ENCODE data around the gene MAPK8. TPM values are rescaled to one million over a fixed set of nuclear protein-coding genes. Genes with fewer than 3 reads are reported as not detected.

MAPK8 gene
- total and polyA plus RNA-seq, 4 donors: 75.8 to 107 (median 88.7) TPM

DNA sequence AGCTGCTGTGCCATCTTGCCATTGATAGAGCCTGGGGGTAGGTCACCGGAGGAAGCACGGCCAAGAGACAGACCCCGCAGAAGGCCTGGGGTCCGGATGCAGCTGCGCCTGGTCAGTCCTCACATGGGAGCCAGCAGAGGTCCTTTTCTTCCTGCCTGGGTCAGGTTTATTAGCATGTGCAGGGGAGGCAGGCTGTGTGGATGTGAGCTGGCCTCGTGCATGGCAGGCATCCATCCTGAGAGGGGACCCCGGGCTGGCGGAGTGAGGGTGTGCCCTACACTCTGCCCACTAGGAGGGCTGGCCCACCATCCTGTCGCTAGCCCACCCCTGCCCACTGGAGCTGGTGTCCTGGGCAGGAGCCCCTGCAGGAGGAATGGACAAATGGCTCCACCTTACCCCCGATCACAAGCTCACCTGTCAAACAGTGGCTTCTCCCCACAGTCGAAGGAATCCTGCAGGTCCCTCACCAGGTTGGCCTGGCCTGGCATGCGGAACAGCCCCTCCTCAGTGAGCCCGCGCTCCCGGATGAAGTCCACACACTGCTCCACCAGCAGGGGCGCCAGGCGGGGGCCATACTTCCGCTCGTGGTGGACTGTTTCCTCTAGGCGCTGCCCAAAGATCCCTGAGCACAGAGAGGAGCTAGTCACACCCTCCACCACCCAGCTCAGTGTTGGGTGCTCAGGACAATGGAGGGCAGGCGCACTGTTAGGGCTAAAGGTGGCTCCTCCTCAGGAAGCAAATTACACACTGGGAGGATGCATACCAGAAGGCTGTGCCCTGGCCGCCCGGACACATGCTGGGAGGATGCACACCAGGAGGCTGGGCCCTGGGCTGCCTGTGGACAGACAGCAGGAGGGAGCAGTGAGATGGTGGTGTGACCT is 153.0 kb downstream of the MAPK8 start:
- H3K4me1 ChIP-seq (ENCODE audit: control insufficient read depth, insufficient read depth, low read length): peaks cover 42% of the 10 kb centered on the region
- H3K9me3 ChIP-seq (ENCODE audit: control insufficient read depth, insufficient read depth, low read length): no peaks in the 10 kb centered on the region
- peaks cover 14% of the 10 kb centered on the region for H3K36me3 ChIP-seq (ENCODE audit: control insufficient read depth, insufficient read depth, low read length)
- no peak for DNase-seq (ENCODE audit: low read depth in 4 of 6, low spot score in 6 of 6)
- H3K27me3 ChIP-seq (ENCODE audit: control insufficient read depth, insufficient read depth, low read length): no peaks in the 10 kb centered on the region
- H3K4me3 ChIP-seq (ENCODE audit: low read depth, low read length): no peak overlapping the region
- H3K27ac ChIP-seq (ENCODE audit: low read depth, low read length): no peak overlapping the region
- 88% methylated on average over 22 of the region's 23 CpGs for WGBS (ENCODE audit: insufficient coverage)

DNA sequence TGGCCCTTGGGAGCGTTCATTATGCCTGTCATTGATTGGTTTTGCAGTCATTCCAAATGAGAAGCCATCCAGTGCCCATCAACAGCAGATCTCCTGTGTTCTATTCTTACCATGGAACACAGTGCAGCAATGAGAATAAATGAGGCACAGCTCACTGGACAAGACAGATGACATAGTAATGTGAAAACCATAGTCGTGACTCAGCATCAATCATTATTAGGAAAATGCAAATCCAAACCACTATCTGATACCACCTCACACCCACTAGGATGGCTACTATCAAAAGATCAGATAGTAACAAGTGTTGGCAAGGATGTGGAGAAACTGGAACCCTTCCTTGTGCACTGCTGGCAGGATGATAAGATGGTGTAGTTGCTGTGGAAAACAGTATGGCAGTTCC is 153.7 kb downstream of the MAPK8 start:
- peaks cover 10% of the 10 kb centered on the region for H3K36me3 ChIP-seq (ENCODE audit: control insufficient read depth, insufficient read depth, low read length)
- H3K4me3 ChIP-seq (ENCODE audit: low read depth, low read length): no peak overlapping the region
- H3K4me1 ChIP-seq (ENCODE audit: control insufficient read depth, insufficient read depth, low read length): peaks cover 47% of the 10 kb centered on the region
- H3K27ac ChIP-seq (ENCODE audit: low read depth, low read length): no peak overlapping the region
- WGBS (ENCODE audit: insufficient coverage): 100% methylated on average over 1 of the region's 2 CpGs
- H3K27me3 ChIP-seq (ENCODE audit: control insufficient read depth, insufficient read depth, low read length): no peaks in the 10 kb centered on the region
- DNase-seq (ENCODE audit: low read depth in 4 of 6, low spot score in 6 of 6): no peak
- no peaks in the 10 kb centered on the region for H3K9me3 ChIP-seq (ENCODE audit: control insufficient read depth, insufficient read depth, low read length)

DNA sequence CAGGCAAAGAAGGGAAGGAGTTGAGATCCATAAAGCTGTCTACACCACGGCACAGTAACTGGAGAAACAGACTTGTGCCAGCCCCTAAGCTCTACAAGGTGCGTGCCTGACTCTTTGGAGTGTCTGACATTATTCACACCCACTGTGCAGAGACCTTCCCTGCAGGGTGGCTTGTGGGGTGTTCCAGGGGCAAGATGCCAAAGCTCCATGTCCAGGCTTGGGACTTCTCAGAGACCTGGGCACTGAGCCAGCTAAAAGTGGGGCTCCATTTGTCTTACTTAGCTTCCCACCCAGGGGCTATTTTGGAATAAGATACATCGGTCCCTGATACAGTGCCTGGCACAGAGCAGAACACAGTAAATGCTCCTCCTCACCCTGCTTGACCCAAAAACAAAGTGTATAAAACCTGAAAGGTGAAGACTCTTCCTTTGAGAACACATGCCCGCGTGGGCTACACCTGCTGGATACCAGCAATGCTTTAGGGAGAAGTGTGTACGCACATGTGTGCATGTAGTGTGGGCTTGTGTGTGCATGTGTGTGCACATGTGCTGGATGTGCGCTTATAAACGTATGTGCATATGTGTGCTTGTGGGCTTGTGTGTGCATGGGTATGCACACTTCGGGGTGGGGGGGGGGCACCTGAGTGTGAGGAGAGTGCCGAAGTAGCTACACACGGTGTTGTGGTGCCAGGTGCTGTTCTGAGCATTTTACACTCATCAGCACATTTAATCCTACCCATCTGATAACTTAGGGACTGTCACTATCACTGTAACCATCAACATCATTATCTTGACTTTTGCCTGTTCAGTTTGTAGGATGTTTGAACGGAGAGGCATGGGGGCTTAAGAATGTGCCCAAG is 155.4 kb downstream of the MAPK8 start:
- Histone ChIP-seq H3K4me3 (ENCODE audit: low read depth, low read length) (no peak overlapping the region), H3K27ac (ENCODE audit: low read depth, low read length) (no peak overlapping the region), H3K9me3 (ENCODE audit: control insufficient read depth, insufficient read depth, low read length) (no peaks in the 10 kb centered on the region), H3K36me3 (ENCODE audit: control insufficient read depth, insufficient read depth, low read length) (peaks cover 10% of the 10 kb centered on the region), H3K27me3 (ENCODE audit: control insufficient read depth, insufficient read depth, low read length) (peaks cover 5% of the 10 kb centered on the region), H3K4me1 (ENCODE audit: control insufficient read depth, insufficient read depth, low read length) (peaks cover 49% of the 10 kb centered on the region)
- DNase-seq (ENCODE audit: low read depth in 4 of 6, low spot score in 6 of 6): no peak
- 81% methylated on average over 9 of the region's 12 CpGs for WGBS (ENCODE audit: insufficient coverage)

DNA sequence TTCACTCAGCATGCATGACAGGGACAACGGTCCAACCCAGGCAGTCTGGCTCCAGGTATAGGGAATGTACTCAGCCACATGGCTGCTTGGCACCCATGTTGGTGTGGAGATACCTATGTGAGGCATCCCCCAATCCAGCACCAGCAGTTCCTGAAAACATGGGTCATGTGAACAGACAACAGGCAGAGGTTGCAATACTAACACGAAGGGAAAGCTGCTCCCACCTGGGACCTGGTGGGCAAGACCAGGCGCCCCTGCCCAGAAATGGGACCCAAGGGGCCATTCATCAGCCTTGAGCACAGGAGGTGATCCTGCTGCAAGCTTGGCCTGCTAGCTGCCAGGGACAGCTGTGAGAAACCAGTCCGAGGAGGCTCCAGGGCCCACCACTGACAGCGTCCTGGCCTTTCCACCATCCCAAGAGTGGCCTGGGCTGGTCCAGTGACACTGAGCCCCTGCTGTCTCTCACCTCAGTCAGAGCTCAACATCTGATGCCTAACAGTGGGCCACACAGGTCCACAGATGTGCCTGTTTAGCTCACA is 156.1 kb downstream of the MAPK8 start:
- no peak for DNase-seq (ENCODE audit: low read depth in 4 of 6, low spot score in 6 of 6)
- Histone ChIP-seq H3K36me3 (ENCODE audit: control insufficient read depth, insufficient read depth, low read length) (peaks cover 10% of the 10 kb centered on the region), H3K27ac (ENCODE audit: low read depth, low read length) (no peak overlapping the region), H3K4me1 (ENCODE audit: control insufficient read depth, insufficient read depth, low read length) (peaks cover 45% of the 10 kb centered on the region), H3K27me3 (ENCODE audit: control insufficient read depth, insufficient read depth, low read length) (peaks cover 8% of the 10 kb centered on the region), H3K4me3 (ENCODE audit: low read depth, low read length) (no peak overlapping the region), H3K9me3 (ENCODE audit: control insufficient read depth, insufficient read depth, low read length) (no peaks in the 10 kb centered on the region)
- 73% methylated on average over 5 of the region's 5 CpGs for WGBS (ENCODE audit: insufficient coverage)

DNA sequence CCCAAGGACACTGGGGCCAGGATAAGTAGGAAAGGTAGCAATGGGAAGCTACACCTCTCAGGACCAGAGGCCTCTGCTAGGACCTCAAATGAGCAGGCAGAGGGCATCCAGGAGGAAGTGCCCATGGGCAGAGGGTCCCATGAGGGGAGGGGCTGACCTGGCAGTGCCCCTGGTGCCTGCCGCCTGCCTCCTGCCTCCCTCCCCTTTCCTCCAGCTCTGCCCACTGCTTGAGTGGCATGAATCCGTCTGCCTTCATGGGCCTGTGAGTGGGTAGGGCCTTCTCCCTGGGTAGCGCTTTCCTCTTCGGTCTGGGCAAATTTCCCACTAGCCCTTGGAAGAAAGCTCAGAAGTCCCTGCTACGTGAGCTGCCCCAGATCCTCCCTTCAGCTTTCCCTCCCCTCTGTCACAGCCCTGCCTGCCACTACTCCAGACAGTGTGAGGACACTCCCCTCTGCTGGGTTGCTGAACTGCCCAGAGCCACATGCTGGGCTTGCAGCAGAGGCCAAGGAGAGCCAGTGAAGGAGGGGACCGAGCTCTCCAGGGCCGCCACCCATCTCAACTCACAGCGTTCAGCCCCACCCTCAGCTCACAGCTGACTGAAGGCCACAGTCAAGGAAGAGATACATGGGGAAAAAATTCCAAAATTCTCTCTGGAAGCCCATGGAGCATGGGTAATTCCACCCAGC is 157.0 kb downstream of the MAPK8 start:
- 35% methylated on average over 4 of the region's 8 CpGs for WGBS (ENCODE audit: insufficient coverage)
- Histone ChIP-seq H3K9me3 (ENCODE audit: control insufficient read depth, insufficient read depth, low read length) (no peaks in the 10 kb centered on the region), H3K27me3 (ENCODE audit: control insufficient read depth, insufficient read depth, low read length) (peaks cover 8% of the 10 kb centered on the region), H3K36me3 (ENCODE audit: control insufficient read depth, insufficient read depth, low read length) (peaks cover 10% of the 10 kb centered on the region), H3K27ac (ENCODE audit: low read depth, low read length) (no peak overlapping the region), H3K4me3 (ENCODE audit: low read depth, low read length) (no peak overlapping the region), H3K4me1 (ENCODE audit: control insufficient read depth, insufficient read depth, low read length) (peaks cover 45% of the 10 kb centered on the region)
- DNase-seq (ENCODE audit: low read depth in 4 of 6, low spot score in 6 of 6): peak in 3 of 6 donors; percentile 25 to 64 (median 57)

DNA sequence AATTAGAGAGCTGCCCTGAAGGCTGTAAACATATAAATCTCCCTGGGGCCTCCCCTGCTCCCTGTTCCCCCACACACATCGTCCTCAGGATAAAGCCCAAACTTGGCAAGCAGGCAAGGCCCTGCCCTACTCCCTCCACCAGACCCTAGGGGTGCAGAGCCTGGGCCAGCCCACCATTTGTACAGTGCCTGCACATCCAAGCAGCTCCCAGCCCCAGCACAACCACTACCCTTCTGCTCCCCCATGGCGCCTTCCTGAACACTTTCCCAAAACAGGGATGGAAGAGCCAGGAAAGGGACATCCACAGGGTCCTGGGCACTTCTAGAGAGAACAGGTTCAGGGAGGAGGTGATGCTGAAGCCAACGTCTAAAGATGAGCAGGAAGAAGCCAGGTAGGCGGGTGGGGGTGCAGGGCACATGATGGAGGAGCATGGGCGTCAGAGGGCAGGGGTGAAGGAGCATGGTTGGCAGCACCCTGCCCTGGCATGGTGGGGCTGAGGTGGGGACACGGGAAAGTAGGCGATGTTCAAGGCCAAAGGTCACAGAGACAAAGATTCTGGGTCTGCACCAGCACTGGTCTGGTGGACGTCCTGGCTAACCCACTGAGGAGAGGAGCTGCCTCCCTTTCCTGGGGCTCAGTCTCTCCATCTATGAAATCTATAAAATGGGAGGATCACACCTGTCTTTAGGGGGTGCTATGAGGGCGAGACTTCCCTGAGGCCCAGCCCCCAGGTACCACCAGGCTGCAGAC is 157.8 kb downstream of the MAPK8 start:
- no peak overlapping the region for H3K27ac ChIP-seq (ENCODE audit: low read depth, low read length)
- peaks cover 7% of the 10 kb centered on the region for H3K36me3 ChIP-seq (ENCODE audit: control insufficient read depth, insufficient read depth, low read length)
- 78% methylated on average over 7 of the region's 9 CpGs for WGBS (ENCODE audit: insufficient coverage)
- H3K9me3 ChIP-seq (ENCODE audit: control insufficient read depth, insufficient read depth, low read length): no peaks in the 10 kb centered on the region
- H3K27me3 ChIP-seq (ENCODE audit: control insufficient read depth, insufficient read depth, low read length): peaks cover 8% of the 10 kb centered on the region
- peaks cover 47% of the 10 kb centered on the region for H3K4me1 ChIP-seq (ENCODE audit: control insufficient read depth, insufficient read depth, low read length)
- no peak for DNase-seq (ENCODE audit: low read depth in 4 of 6, low spot score in 6 of 6)
- H3K4me3 ChIP-seq (ENCODE audit: low read depth, low read length): no peak overlapping the region

DNA sequence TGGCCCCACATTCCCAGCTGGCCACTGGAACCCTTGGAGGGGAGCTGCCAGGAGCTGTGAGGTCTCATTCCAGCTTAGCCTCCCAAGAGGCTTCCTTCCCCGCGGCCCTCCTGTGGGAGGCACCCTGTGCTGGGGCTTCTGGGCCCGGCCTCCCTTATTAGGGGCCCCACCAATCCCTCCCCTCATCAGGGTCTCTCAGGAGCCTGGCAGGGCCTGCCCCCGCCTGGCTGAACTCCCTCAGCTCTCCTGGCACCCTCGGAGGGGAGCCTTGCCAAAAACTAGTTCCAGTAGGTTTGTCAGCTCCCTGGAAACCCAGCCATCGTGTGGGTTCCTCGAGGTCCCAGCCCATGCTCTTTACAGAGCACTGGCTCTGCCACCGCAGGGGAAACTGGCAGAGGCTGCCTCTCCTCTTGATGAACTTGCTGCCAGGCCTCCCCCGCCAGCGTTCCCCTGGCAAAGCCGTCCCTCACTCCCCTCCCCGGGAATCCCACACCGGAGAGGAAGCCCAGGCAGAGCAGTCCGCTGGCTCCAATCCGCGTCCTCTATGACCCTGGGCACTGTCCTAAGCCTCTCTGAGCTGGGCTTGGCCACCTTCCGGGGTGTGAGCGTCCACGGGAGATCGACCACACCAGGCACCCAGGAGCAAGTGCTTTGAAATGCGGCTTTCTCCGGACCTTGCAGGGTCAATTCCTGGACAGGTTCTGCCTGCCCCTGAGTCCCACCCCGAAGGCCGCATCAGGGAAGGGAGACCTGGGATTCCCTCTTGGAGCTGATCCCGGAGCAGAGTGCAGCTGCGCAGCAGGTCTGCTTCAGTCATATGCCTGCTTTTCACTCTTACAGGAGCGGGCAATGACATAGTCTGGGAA is 158.6 kb downstream of the MAPK8 start:
- peaks cover 8% of the 10 kb centered on the region for H3K27me3 ChIP-seq (ENCODE audit: control insufficient read depth, insufficient read depth, low read length)
- DNase-seq (ENCODE audit: low read depth in 4 of 6, low spot score in 6 of 6): peak; percentile 46 to 93 (median 71)
- H3K36me3 ChIP-seq (ENCODE audit: control insufficient read depth, insufficient read depth, low read length): no peaks in the 10 kb centered on the region
- H3K9me3 ChIP-seq (ENCODE audit: control insufficient read depth, insufficient read depth, low read length): no peaks in the 10 kb centered on the region
- 34% methylated on average over 27 of the region's 27 CpGs for WGBS (ENCODE audit: insufficient coverage)
- H3K4me1 ChIP-seq (ENCODE audit: control insufficient read depth, insufficient read depth, low read length): peaks cover 54% of the 10 kb centered on the region
- no peak overlapping the region for H3K4me3 ChIP-seq (ENCODE audit: low read depth, low read length)
- H3K27ac ChIP-seq (ENCODE audit: low read depth, low read length): no peak overlapping the region

DNA sequence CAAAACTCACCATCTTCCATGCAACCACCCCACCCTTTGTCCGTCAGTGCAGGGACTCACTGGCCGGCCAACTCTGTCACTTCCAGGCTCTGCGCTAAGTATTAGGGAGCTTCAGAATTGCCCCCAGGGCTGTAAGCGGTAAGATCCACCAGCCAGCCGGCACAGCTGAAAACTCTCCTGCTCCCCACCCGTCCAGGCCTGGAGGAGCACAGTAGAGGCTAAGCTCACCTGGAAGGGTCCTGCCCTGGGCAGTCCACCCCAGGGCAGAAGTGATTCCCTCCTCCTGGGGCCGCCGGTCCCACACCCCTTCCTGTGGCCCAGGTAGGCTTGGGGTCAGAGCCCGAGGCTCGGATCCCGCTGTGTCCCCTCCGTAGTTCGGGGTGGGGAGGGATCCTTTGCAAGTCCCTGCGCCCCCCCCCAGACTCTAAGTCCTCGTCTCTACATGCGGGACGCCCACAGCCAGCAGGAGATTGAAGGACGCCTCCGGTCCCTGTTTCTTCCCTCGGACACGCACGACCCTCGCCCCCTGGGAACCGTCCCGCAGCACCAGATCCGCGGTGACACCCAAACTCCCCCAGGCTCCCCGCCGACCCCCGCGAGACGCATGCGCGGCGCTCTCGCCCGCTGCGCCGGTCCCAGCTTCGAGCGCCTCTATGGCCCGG is 159.5 kb downstream of the MAPK8 start:
- DNase-seq (ENCODE audit: low read depth in 4 of 6, low spot score in 6 of 6): peak in 2 of 6 donors; percentile 28 to 48
- Histone ChIP-seq H3K4me1 (ENCODE audit: control insufficient read depth, insufficient read depth, low read length) (peaks cover 60% of the 10 kb centered on the region), H3K27me3 (ENCODE audit: control insufficient read depth, insufficient read depth, low read length) (peaks cover 8% of the 10 kb centered on the region), H3K9me3 (ENCODE audit: control insufficient read depth, insufficient read depth, low read length) (no peaks in the 10 kb centered on the region), H3K27ac (ENCODE audit: low read depth, low read length) (no peak overlapping the region), H3K4me3 (ENCODE audit: low read depth, low read length) (no peak overlapping the region), H3K36me3 (ENCODE audit: control insufficient read depth, insufficient read depth, low read length) (no peaks in the 10 kb centered on the region)
- WGBS (ENCODE audit: insufficient coverage): 14% methylated on average over 40 of the region's 42 CpGs
